ENCODE measurements around the gene ATRAID.
"Not testable (repeated sequence)": the region's sequence is repeated elsewhere in the genome, so short reads cannot be mapped to it uniquely, and the experiment has no call there.

The ATRAID gene

DNA sequence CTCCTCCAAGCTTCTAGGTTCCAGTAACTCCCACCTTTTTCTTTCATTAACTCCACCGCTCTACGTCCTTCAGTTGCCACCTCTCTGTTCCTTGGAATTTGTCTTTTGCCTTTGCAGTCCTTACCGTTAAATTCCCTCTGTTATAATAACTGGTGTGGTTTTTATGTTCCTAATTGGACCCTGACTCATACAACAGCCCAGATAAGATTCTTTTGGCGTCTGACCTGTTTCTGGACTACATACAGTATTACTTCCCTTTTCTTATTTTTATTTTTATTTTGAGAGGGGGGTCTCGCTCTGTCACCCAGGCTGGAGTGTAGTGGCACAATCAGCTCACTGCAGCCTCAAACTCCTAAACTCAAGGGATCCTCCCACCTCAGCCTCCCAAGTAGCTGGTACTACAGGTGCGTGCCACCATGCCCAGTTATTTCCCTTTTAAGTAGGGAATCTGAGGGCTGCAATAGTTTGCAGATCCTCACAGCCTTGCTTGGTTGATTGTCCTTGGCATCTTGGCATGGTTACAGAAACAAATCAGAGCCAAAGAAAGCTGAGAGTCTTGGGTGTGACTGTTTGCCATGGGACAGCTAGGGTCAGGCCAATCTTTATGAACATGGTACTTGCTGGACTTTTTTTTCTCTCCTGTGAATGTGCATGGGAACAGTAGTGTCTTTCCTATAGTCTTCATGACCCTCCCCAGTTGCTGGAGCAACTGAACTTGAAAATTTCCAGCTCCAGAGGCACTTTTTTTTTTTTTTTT is 41.1 kb upstream of the ATRAID start:
- H3K4me1 ChIP-seq (ENCODE audit: low read depth, poor library complexity, severe bottlenecking), result peaks cover 27% of the 10 kb centered on the region
- no peak overlapping the region for H3K9ac ChIP-seq
- TF ChIP-seq, protein P1, sequence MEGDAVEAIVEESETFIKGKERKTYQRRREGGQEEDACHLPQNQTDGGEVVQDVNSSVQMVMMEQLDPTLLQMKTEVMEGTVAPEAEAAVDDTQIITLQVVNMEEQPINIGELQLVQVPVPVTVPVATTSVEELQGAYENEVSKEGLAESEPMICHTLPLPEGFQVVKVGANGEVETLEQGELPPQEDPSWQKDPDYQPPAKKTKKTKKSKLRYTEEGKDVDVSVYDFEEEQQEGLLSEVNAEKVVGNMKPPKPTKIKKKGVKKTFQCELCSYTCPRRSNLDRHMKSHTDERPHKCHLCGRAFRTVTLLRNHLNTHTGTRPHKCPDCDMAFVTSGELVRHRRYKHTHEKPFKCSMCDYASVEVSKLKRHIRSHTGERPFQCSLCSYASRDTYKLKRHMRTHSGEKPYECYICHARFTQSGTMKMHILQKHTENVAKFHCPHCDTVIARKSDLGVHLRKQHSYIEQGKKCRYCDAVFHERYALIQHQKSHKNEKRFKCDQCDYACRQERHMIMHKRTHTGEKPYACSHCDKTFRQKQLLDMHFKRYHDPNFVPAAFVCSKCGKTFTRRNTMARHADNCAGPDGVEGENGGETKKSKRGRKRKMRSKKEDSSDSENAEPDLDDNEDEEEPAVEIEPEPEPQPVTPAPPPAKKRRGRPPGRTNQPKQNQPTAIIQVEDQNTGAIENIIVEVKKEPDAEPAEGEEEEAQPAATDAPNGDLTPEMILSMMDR (conservative IDR thresholded peaks at IDR 0.05; ENCODE audit: low read depth, low read length), result no peak
- H3K36me3 ChIP-seq (ENCODE audit: insufficient read depth), result no peaks in the 10 kb centered on the region
- H3K4me3 ChIP-seq (IDR thresholded peaks at IDR 0.05; ENCODE audit: insufficient read depth, low read depth, low read length), result no peak overlapping the region
- H4K20me1 ChIP-seq (ENCODE audit: insufficient read depth), result no peaks in the 10 kb centered on the region
- H3K4me2 ChIP-seq, result peak overlapping the region; percentile 46; the same call in 1 of the 2 replicates
- no peaks in the 10 kb centered on the region for H3K27me3 ChIP-seq (ENCODE audit: insufficient read depth, low read depth)
- peak overlapping the region; percentile 89; the same call in 1 of the 2 replicates for H2AFZ ChIP-seq (ENCODE audit: low read depth)
- no peak overlapping the region for H3K27ac ChIP-seq
- no peaks in the 10 kb centered on the region for H3K79me2 ChIP-seq (ENCODE audit: insufficient read depth, low read depth)

DNA sequence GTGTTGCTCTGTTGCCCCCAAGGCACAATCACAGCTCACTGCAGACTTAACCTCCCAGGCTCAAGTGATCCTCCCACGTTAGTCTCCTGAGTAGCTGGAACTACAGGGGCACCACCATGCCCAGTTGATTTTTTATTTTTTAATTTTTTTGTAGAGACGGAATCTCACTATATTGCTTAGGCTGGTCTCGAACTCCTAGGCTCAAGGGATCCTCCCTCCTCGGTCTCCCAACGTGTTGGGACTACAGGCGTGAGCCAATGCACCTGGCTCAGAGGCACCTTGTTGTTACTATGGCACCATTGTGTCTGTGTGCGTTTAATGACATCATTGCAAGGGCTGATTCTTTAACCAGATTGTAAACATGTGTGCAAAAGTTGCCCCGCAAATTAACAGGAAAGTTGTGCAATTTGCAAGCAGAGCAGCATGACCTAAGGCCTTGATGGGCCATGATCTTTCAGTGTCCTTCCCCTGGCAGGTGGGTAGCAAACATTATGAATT is 40.4 kb upstream of the ATRAID start:
- no peaks in the 10 kb centered on the region for H3K27me3 ChIP-seq (ENCODE audit: insufficient read depth, low read depth)
- H2AFZ ChIP-seq (ENCODE audit: low read depth), result no peak overlapping the region
- no peaks in the 10 kb centered on the region for H3K79me2 ChIP-seq (ENCODE audit: insufficient read depth, low read depth)
- H3K4me1 ChIP-seq (ENCODE audit: low read depth, poor library complexity, severe bottlenecking), result peaks cover 32% of the 10 kb centered on the region
- H4K20me1 ChIP-seq (ENCODE audit: insufficient read depth), result no peaks in the 10 kb centered on the region
- H3K36me3 ChIP-seq (ENCODE audit: insufficient read depth), result no peaks in the 10 kb centered on the region
- no peak overlapping the region for H3K9ac ChIP-seq
- no peak overlapping the region for H3K4me2 ChIP-seq
- H3K27ac ChIP-seq, result no peak overlapping the region
- TF ChIP-seq, protein P1 (conservative IDR thresholded peaks at IDR 0.05; ENCODE audit: low read depth, low read length), result no peak
- no peak overlapping the region for H3K4me3 ChIP-seq (IDR thresholded peaks at IDR 0.05; ENCODE audit: insufficient read depth, low read depth, low read length)

DNA sequence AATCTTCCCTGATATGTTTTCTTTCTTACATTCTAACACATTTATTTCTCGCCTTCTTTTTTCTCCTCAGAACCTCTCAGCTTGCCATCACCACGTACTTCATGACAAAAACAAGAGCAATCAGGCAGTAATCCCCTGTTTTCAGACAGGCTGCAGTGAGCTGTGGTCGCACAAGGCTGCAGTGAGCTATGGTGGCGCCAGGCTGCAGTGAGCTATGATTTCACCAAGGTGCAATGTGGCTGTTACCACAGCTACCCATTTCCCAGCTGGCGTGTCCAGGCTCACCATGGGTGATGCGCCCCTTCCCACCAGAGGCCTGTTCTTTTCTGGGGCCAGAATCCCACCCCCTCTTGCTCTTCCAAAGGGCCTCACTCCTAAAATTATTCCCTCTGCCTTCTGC is 37.2 kb upstream of the ATRAID start:
- H2AFZ ChIP-seq (ENCODE audit: low read depth), result peak overlapping the region; percentile 66
- no peak overlapping the region for H3K9ac ChIP-seq
- peak overlapping the region; percentile 59; the same call in 1 of the 2 replicates for H3K4me2 ChIP-seq
- TF ChIP-seq, protein P1 (conservative IDR thresholded peaks at IDR 0.05; ENCODE audit: low read depth, low read length), result no peak
- no peaks in the 10 kb centered on the region for H3K27me3 ChIP-seq (ENCODE audit: insufficient read depth, low read depth)
- H3K4me3 ChIP-seq (IDR thresholded peaks at IDR 0.05; ENCODE audit: insufficient read depth, low read depth, low read length), result no peak overlapping the region
- peaks cover 39% of the 10 kb centered on the region for H3K4me1 ChIP-seq (ENCODE audit: low read depth, poor library complexity, severe bottlenecking)
- no peaks in the 10 kb centered on the region for H3K36me3 ChIP-seq (ENCODE audit: insufficient read depth)
- peak overlapping the region; percentile 25 for H3K27ac ChIP-seq
- no peaks in the 10 kb centered on the region for H4K20me1 ChIP-seq (ENCODE audit: insufficient read depth)
- no peaks in the 10 kb centered on the region for H3K79me2 ChIP-seq (ENCODE audit: insufficient read depth, low read depth)

DNA sequence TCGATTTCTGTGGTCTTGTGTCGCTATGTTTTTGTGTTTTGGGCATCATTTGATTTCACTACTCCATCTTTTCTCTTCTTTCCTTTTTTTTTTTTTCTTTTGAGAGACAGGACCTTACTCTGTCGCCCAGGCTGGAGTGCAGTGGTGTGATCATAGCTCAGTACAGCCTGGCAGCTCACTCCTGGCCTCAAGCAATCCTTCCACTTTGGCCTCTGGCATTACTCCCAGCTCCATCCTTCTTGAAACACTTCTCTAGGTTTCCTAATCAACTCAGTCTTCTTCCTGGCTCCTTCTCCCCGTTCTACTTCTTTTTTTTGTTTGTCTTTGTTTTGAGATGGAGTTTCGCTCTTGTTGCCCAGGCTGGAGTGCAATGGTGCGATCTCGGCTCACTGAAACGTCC is 36.5 kb upstream of the ATRAID start:
- no peaks in the 10 kb centered on the region for H3K36me3 ChIP-seq (ENCODE audit: insufficient read depth)
- no peak overlapping the region for H3K4me3 ChIP-seq (IDR thresholded peaks at IDR 0.05; ENCODE audit: insufficient read depth, low read depth, low read length)
- H3K79me2 ChIP-seq (ENCODE audit: insufficient read depth, low read depth), result no peaks in the 10 kb centered on the region
- H3K4me2 ChIP-seq, result peak overlapping the region; percentile 59; the same call in 1 of the 2 replicates
- peak overlapping the region; percentile 66; the same call in 1 of the 2 replicates for H2AFZ ChIP-seq (ENCODE audit: low read depth)
- TF ChIP-seq, protein P1 (conservative IDR thresholded peaks at IDR 0.05; ENCODE audit: low read depth, low read length), result no peak
- no peaks in the 10 kb centered on the region for H4K20me1 ChIP-seq (ENCODE audit: insufficient read depth)
- no peak overlapping the region for H3K9ac ChIP-seq
- peaks cover 34% of the 10 kb centered on the region for H3K4me1 ChIP-seq (ENCODE audit: low read depth, poor library complexity, severe bottlenecking)
- no peak overlapping the region for H3K27ac ChIP-seq
- H3K27me3 ChIP-seq (ENCODE audit: insufficient read depth, low read depth), result no peaks in the 10 kb centered on the region

DNA sequence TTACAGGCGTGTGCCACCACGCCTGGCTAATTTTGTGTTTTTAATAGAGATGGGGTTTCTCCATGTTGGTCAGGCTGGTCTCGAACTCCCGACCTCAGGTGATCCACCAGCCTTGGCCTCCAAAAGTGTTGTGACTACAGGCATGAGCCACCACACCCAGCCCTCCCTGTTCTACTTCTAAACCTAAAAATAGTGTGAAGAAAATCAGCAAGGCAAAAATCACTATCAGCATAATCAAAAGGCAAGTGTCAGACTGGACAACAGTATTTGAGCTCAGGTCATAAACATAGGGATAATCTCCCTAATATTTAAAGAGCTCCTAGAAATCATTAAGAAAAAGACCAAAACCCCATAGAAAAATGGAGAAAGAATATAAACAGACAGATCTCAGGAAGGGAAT is 36.1 kb upstream of the ATRAID start:
- not testable (repeated sequence) for H3K27me3 ChIP-seq (ENCODE audit: insufficient read depth, low read depth); H3K27ac ChIP-seq; H3K79me2 ChIP-seq (ENCODE audit: insufficient read depth, low read depth); H3K4me3 ChIP-seq (IDR thresholded peaks at IDR 0.05; ENCODE audit: insufficient read depth, low read depth, low read length); H3K36me3 ChIP-seq (ENCODE audit: insufficient read depth); H3K9ac ChIP-seq; H2AFZ ChIP-seq (ENCODE audit: low read depth); H4K20me1 ChIP-seq (ENCODE audit: insufficient read depth); H3K4me2 ChIP-seq
- H3K4me1 ChIP-seq (ENCODE audit: low read depth, poor library complexity, severe bottlenecking), result peaks cover 33% of the 10 kb centered on the region

Data from KMS-11 (cell line).